NCI-H2107 treated with DMSO at 0.1 percent for 48 hours (cell line): Measurements from ENCODE around the gene SLC23A1.
"Not testable (repeated sequence)": the region's sequence is repeated elsewhere in the genome, so short reads cannot be mapped to it uniquely, and the experiment has no call there.

ENCODE experiments used
- DNase-seq: peaks from one replicate; lab custom pipeline; 2025; ENCODE audit not compliant: unreplicated experiment; lab: John Stamatoyannopoulos, UW

The SLC23A1 gene

GRCh38 chr5:139383275-139383992 is at the start of gene SLC23A1:
Gene SLC23A1, minus strand, starts transcription at chr5:139383297. Its CDS starts 44 bp downstream, at chr5:139383253.
- DNase-seq, result no peak

- no peak for DNase-seq
These were observed 48.6 kb upstream of the SLC23A1 start for GRCh38 chr5:139431706-139432105.

- DNase-seq, result no peak
These were observed 46.9 kb upstream of the SLC23A1 start for GRCh38 chr5:139430015-139430414.

GRCh38 chr5:139426203-139426885 is 43.2 kb upstream of the SLC23A1 start:
- DNase-seq, result no peak

GRCh38 chr5:139425497-139425896 is 42.4 kb upstream of the SLC23A1 start:
- DNase-seq, result no peak

GRCh38 chr5:139422307-139422893 is 39.3 kb upstream of the SLC23A1 start:
- peak; percentile 24 for DNase-seq

- no peak for DNase-seq
These were observed 36.4 kb upstream of the SLC23A1 start for GRCh38 chr5:139419226-139420192.

- DNase-seq, result no peak
These were observed 35.7 kb upstream of the SLC23A1 start for GRCh38 chr5:139418793-139419192.

- DNase-seq, result peak; percentile 31
These were observed 34.1 kb upstream of the SLC23A1 start for GRCh38 chr5:139417214-139417613.

GRCh38 chr5:139416651-139417050 is 33.6 kb upstream of the SLC23A1 start:
- no peak for DNase-seq

- no peak for DNase-seq
These were observed 32.8 kb upstream of the SLC23A1 start for GRCh38 chr5:139415869-139416268.

- no peak for DNase-seq
These were observed 32.2 kb upstream of the SLC23A1 start for GRCh38 chr5:139415221-139415861.

- DNase-seq, result no peak
These were observed 31.6 kb upstream of the SLC23A1 start for GRCh38 chr5:139414581-139415130.

GRCh38 chr5:139413963-139414362 is 30.9 kb upstream of the SLC23A1 start:
- DNase-seq, result no peak

GRCh38 chr5:139413153-139413552 is 30.1 kb upstream of the SLC23A1 start:
- DNase-seq, result no peak

- DNase-seq, result no peak
These were observed 28.1 kb upstream of the SLC23A1 start for GRCh38 chr5:139410993-139411828.

- DNase-seq, result no peak
These were observed 27.3 kb upstream of the SLC23A1 start for GRCh38 chr5:139410121-139410992.

- not testable (repeated sequence) for DNase-seq
These were observed 26.0 kb upstream of the SLC23A1 start for GRCh38 chr5:139409116-139409515.
